Activated naive CD4-positive, alpha-beta T cell treated with Interleukin-2 at 50 U/mL for 16 hours (primary cell): ENCODE results near the gene SNTG2.

Source experiments
- DNase-seq: peaks from one replicate; pipeline ENCODE4 v3.0.0-alpha.2; 2020

The SNTG2 gene

GRCh38 chr2:1297372-1298159 lies 346.9 kb downstream of the SNTG2 start:
- no peak for DNase-seq

- no peak for DNase-seq
Observed at GRCh38 chr2:1299043-1299442, 348.4 kb downstream of the SNTG2 start.

GRCh38 chr2:1300284-1300683 lies 349.6 kb downstream of the SNTG2 start:
- DNase-seq, result no peak

GRCh38 chr2:1301056-1301455 lies 350.4 kb downstream of the SNTG2 start:
- no peak for DNase-seq

- DNase-seq, result no peak
Observed at GRCh38 chr2:1305342-1306013, 354.8 kb downstream of the SNTG2 start.

- DNase-seq, result no peak
Observed at GRCh38 chr2:1306014-1306686, 355.5 kb downstream of the SNTG2 start.

GRCh38 chr2:1306687-1307516 lies 356.3 kb downstream of the SNTG2 start:
- no peak for DNase-seq

GRCh38 chr2:1307670-1308069 lies 357.0 kb downstream of the SNTG2 start:
- no peak for DNase-seq

GRCh38 chr2:1308678-1309077 lies 358.0 kb downstream of the SNTG2 start:
- no peak for DNase-seq

- no peak for DNase-seq
Observed at GRCh38 chr2:1309507-1309906, 358.9 kb downstream of the SNTG2 start.

GRCh38 chr2:1310202-1310601 lies 359.6 kb downstream of the SNTG2 start:
- no peak for DNase-seq

- DNase-seq, result no peak
Observed at GRCh38 chr2:1310866-1311265, 360.2 kb downstream of the SNTG2 start.

- no peak for DNase-seq
Observed at GRCh38 chr2:1313240-1313924, 362.7 kb downstream of the SNTG2 start.

- no peak for DNase-seq
Observed at GRCh38 chr2:1314254-1314653, 363.6 kb downstream of the SNTG2 start.

GRCh38 chr2:1318366-1319009 lies 367.8 kb downstream of the SNTG2 start:
- no peak for DNase-seq

GRCh38 chr2:1319393-1319792 lies 368.7 kb downstream of the SNTG2 start:
- no peak for DNase-seq

- no peak for DNase-seq
Observed at GRCh38 chr2:1321321-1321720, 370.7 kb downstream of the SNTG2 start.

GRCh38 chr2:1324884-1325283 lies 374.2 kb downstream of the SNTG2 start:
- DNase-seq, result no peak

GRCh38 chr2:1328684-1329083 lies 378.0 kb downstream of the SNTG2 start:
- DNase-seq, result no peak

GRCh38 chr2:1339388-1340140 lies 388.9 kb downstream of the SNTG2 start:
- DNase-seq, result no peak

GRCh38 chr2:1340141-1340512 lies 389.5 kb downstream of the SNTG2 start:
- DNase-seq, result no peak
